ENCODE data around the gene SLC26A8.

DNA sequence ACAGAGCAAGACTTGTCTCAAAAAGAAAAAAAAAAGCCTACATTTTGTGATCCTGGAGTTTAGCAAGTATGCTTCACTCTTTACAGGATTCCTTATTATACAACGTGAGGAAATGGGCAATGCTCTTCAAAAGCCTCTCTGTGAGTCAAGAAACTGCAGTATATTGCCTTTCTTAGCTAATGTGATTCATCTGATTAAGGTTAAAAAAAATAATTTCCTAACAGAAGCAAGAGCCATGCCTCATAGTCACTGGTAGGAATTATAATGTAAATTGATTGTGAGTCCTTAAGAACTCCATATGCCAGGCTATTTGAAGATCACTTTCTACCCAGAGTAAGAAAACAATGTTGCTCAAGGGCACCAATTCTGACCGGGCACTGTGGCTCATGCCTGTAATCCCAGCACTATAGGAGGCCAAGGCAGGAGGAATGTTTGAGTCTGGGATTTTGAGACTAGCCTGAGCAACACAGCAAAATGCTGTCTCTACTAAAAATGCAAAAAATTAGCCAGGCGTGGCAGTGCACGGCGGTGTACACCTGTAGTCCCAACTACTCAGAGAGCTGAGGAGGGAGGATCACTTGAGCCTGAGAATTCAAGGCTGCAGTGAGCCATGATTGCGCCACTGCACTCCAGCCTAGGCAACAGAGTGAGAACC is 43.3 kb downstream of the SLC26A8 start:
- TF ChIP-seq CTCF (IDR thresholded peaks at IDR 0.05) (no peak), POLR2A (IDR thresholded peaks at IDR 0.05) (no peak)
